ENCODE results near the gene SCYL1. TPM values are rescaled to one million over a fixed set of nuclear protein-coding genes. Genes with fewer than 3 reads are reported as not detected.
"Not testable (repeated sequence)": the region's sequence is repeated elsewhere in the genome, so short reads cannot be mapped to it uniquely, and the experiment has no call there.

The SCYL1 gene
- total RNA-seq, 1 donor from 2014 or later = 79.4 TPM

GRCh38 chr11:65506772-65507505, 17.9 kb upstream of the SCYL1 start:
- no peak for TF ChIP-seq CTCF (conservative IDR thresholded peaks at IDR 0.05)
- peaks cover 43% of the 10 kb centered on the region for H3K4me1 Mint-ChIP-seq (ENCODE audit: unreplicated experiment)

DNA sequence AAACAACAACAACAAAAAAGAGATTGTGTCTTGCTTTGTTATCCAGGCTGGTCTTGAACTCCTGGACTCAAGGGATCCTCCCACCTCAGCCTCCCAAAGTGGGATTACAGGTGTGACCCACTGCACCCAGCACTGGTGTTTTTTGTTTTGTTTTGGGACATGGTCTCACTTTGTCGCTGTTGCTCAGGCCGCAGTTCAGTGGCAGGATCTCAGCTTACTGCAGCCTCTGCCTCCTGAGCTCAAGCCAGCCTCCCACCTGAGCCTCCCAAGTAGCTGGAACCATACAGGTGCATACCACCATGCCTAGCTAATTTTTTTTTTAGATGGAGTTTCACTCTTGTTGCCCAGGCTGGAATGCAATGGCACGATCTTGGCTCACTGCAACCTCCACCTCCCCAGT, 12.6 kb upstream of the SCYL1 start:
- not testable (repeated sequence) for H3K27ac Mint-ChIP-seq; H3K36me3 Mint-ChIP-seq; H3K4me1 Mint-ChIP-seq (ENCODE audit: unreplicated experiment); H3K4me3 Mint-ChIP-seq; H3K27me3 Mint-ChIP-seq; H3K9me3 Mint-ChIP-seq; DNase-seq (ENCODE audit: extremely low spot score, unreplicated experiment)

More at GRCh38 chr11:65506772-65507505, 17.9 kb upstream of the SCYL1 start:
- DNase-seq (ENCODE audit: extremely low spot score, unreplicated experiment) = no peak
- H3K9me3 Mint-ChIP-seq = no peaks in the 10 kb centered on the region
- no peak overlapping the region for H3K4me3 Mint-ChIP-seq
- H3K36me3 Mint-ChIP-seq = peaks cover 37% of the 10 kb centered on the region
- H3K27me3 Mint-ChIP-seq = peaks cover 43% of the 10 kb centered on the region
- H3K27ac Mint-ChIP-seq = no peak overlapping the region

- no peak for DNase-seq (ENCODE audit: extremely low spot score, unreplicated experiment)
- Mint-ChIP-seq H3K36me3 (no peaks in the 10 kb centered on the region), H3K9me3 (no peaks in the 10 kb centered on the region), H3K4me3 (no peak overlapping the region), H3K27me3 (no peaks in the 10 kb centered on the region), H3K4me1 (ENCODE audit: unreplicated experiment) (no peaks in the 10 kb centered on the region), H3K27ac (peak overlapping the region; percentile 46)
- TF ChIP-seq CTCF (conservative IDR thresholded peaks at IDR 0.05) = no peak
Measured at GRCh38 chr11:65516135-65516968, 8.5 kb upstream of the SCYL1 start.

GRCh38 chr11:65518941-65519549, 5.8 kb upstream of the SCYL1 start:
- H3K4me3 Mint-ChIP-seq, H3K36me3 Mint-ChIP-seq, H3K9me3 Mint-ChIP-seq: not testable (repeated sequence)

DNA sequence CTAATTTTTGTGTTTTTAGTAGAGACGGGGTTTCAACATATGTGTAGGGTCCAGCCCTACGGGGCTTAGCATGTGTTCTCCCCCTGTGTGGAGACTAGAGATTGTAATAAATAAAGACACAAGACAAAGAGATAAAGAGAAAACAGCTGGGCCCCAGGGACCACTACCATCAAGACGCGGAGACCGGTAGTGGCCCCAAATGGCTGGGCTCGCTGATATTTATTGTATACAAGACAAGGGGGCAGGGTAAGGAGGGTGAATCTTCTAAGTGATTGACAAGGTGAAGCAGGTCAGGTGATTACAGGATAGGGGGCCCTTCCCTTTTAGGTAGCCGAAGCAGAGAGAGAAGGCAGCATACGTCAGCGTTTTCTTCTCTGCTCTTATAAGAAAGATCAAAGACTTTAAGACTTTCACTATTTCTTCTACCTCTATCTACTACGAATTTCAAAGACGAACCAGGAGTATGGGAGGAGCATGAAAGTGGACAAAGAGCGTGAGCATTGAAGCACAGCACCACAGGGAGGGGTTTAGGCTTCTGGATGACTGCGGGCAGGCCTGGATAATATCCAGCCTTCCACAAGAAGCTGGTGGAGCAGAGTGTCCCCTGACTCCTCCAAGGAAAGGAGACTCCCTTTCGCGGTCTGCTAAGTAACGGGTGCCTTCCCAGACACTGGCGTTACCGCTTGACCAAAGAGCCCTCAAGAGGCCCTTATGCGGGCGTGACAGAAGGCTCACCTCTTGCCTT, 2.9 kb upstream of the SCYL1 start:
- not testable (repeated sequence) for DNase-seq (ENCODE audit: extremely low spot score, unreplicated experiment); H3K27ac Mint-ChIP-seq; H3K9me3 Mint-ChIP-seq; H3K36me3 Mint-ChIP-seq; H3K27me3 Mint-ChIP-seq
- Mint-ChIP-seq H3K4me3 (peak overlapping the region; percentile 2), H3K4me1 (ENCODE audit: unreplicated experiment) (peaks cover 25% of the 10 kb centered on the region)

More at GRCh38 chr11:65518941-65519549, 5.8 kb upstream of the SCYL1 start:
- H3K27ac Mint-ChIP-seq; H3K27me3 Mint-ChIP-seq; DNase-seq (ENCODE audit: extremely low spot score, unreplicated experiment): not testable (repeated sequence)
- H3K4me1 Mint-ChIP-seq (ENCODE audit: unreplicated experiment) = peaks cover 16% of the 10 kb centered on the region

DNA sequence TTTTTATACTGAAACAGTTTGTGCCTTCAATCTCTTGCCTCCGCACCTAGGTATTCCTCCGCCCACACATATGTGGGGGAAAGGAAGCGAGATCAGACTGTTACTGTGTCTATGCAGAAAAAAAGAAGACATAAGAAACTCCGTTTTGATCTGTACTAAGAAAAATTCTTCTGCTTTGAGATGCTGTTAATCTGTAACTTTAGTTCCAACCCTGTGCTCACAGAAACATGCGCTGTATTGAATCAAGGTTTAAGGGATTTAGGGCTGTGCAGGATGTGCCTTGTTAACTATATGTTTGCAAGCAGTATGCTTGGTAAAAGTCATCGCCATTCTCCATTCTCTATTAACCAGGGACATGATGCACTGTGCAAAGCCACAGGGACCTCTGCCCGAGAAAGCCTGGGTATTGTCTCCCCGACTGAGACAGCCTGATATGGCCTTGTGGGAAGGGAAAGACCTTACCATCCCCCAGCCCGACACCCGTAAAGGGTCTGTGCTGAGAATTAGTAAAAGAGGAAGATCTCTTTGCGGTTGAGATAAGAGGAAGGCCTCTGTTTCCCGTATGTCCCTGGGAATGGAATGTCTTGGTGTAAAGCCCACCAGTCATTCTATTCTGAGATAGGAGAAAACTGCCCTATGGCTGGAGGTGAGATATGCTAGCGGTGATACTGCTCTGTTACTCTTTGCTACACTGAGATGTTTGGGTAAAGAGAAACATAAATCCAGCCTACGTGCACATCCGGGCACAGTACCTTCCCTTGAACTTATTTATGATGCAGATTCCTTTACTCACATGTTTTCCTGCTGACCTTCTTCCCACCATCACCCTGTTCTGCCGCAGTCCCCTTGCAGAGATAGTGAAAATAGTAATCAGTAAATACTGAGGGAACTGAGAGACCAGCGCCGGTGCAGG, 1.9 kb upstream of the SCYL1 start:
- not testable (repeated sequence) for H3K27me3 Mint-ChIP-seq; H3K9me3 Mint-ChIP-seq; H3K36me3 Mint-ChIP-seq; DNase-seq (ENCODE audit: extremely low spot score, unreplicated experiment)
- H3K27ac Mint-ChIP-seq = peak overlapping the region; percentile 1
- H3K4me3 Mint-ChIP-seq = peak overlapping the region; percentile 77
- peaks cover 25% of the 10 kb centered on the region for H3K4me1 Mint-ChIP-seq (ENCODE audit: unreplicated experiment)

- Mint-ChIP-seq H3K4me1 (ENCODE audit: unreplicated experiment) (peaks cover 25% of the 10 kb centered on the region), H3K4me3 (peak overlapping the region; percentile 77)
- not testable (repeated sequence) for DNase-seq (ENCODE audit: extremely low spot score, unreplicated experiment); H3K27ac Mint-ChIP-seq; H3K36me3 Mint-ChIP-seq; H3K27me3 Mint-ChIP-seq; H3K9me3 Mint-ChIP-seq
Measured at GRCh38 chr11:65523631-65523968, 1.3 kb upstream of the SCYL1 start.

Data from type B pancreatic cell (in vitro differentiated cells).